Measurements from ENCODE around the gene AEBP1. TPM values are rescaled to one million over a fixed set of nuclear protein-coding genes. Genes with fewer than 3 reads are reported as not detected.

AEBP1 gene
- total RNA-seq, 1 donor from 2014 or later = 21.7 TPM

- H3K4me3 Mint-ChIP-seq = no peak overlapping the region
- DNase-seq = no peak
- no peaks in the 10 kb centered on the region for H3K4me1 Mint-ChIP-seq
- ChIA-PET CTCF (no interaction called here), POLR2A (no interaction called here)
- H3K9me3 Mint-ChIP-seq = peaks cover 8% of the 10 kb centered on the region
- H3K27me3 Mint-ChIP-seq = no peaks in the 10 kb centered on the region
- intact Hi-C loops (cut with micrococcal nuclease) = no loop called here
- ATAC-seq (ENCODE audit: low read depth) = no peak
- H3K36me3 Mint-ChIP-seq (ENCODE audit: low read depth) = no peaks in the 10 kb centered on the region
- TF ChIP-seq CTCF (IDR thresholded peaks at IDR 0.05) = no peak
- no peak overlapping the region for H3K27ac Mint-ChIP-seq
Measured at GRCh38 chr7:44131173-44132029, 27.3 kb downstream of the AEBP1 start.

GRCh38 chr7:44132039-44132438 lies 27.9 kb downstream of the AEBP1 start:
- Mint-ChIP-seq H3K27ac (no peak overlapping the region), H3K4me3 (no peak overlapping the region), H3K4me1 (no peaks in the 10 kb centered on the region), H3K27me3 (no peaks in the 10 kb centered on the region), H3K9me3 (peaks cover 8% of the 10 kb centered on the region), H3K36me3 (ENCODE audit: low read depth) (no peaks in the 10 kb centered on the region)
- DNase-seq (no peak), ATAC-seq (ENCODE audit: low read depth) (no peak)
- TF ChIP-seq CTCF (IDR thresholded peaks at IDR 0.05) = no peak
- intact Hi-C loops (cut with micrococcal nuclease) = no loop called here
- CTCF ChIA-PET = no interaction called here
- POLR2A ChIA-PET = interaction anchor here (0.5 kb wide), 1 partner anchor 336 kb away, joined by 6 read pairs; no protein-coding TSS in a partner anchor

GRCh38 chr7:44133295-44133694 lies 29.1 kb downstream of the AEBP1 start:
- no peak for TF ChIP-seq CTCF (IDR thresholded peaks at IDR 0.05)

GRCh38 chr7:44134943-44135628 lies 30.9 kb downstream of the AEBP1 start:
- POLR2A ChIA-PET = interaction anchor here (0.6 kb wide), 1 partner anchor 560 kb away, joined by 3 read pairs; no protein-coding TSS in a partner anchor
- CTCF ChIA-PET = no interaction called here
- DNase-seq (no peak), ATAC-seq (ENCODE audit: low read depth) (no peak)
- Mint-ChIP-seq H3K27me3 (no peaks in the 10 kb centered on the region), H3K36me3 (ENCODE audit: low read depth) (no peaks in the 10 kb centered on the region), H3K9me3 (no peaks in the 10 kb centered on the region), H3K4me1 (no peaks in the 10 kb centered on the region), H3K27ac (no peak overlapping the region), H3K4me3 (no peak overlapping the region)
- intact Hi-C loops (cut with micrococcal nuclease) = no loop called here
- TF ChIP-seq CTCF (IDR thresholded peaks at IDR 0.05) = no peak

More at GRCh38 chr7:44133295-44133694, 29.1 kb downstream of the AEBP1 start:
- intact Hi-C loops (cut with micrococcal nuclease) = no loop called here
- Mint-ChIP-seq H3K4me1 (no peaks in the 10 kb centered on the region), H3K36me3 (ENCODE audit: low read depth) (no peaks in the 10 kb centered on the region), H3K9me3 (no peaks in the 10 kb centered on the region), H3K4me3 (no peak overlapping the region), H3K27ac (no peak overlapping the region), H3K27me3 (no peaks in the 10 kb centered on the region)
- ATAC-seq (ENCODE audit: low read depth) (no peak), DNase-seq (no peak)
- ChIA-PET CTCF (no interaction called here), POLR2A (no interaction called here)

- H3K4me3 Mint-ChIP-seq = no peak overlapping the region
- H3K9me3 Mint-ChIP-seq = no peaks in the 10 kb centered on the region
- no peaks in the 10 kb centered on the region for H3K4me1 Mint-ChIP-seq
- H3K36me3 Mint-ChIP-seq (ENCODE audit: low read depth) = no peaks in the 10 kb centered on the region
- intact Hi-C loops (cut with micrococcal nuclease) = no loop called here
- no peak for TF ChIP-seq CTCF (IDR thresholded peaks at IDR 0.05)
- DNase-seq (no peak), ATAC-seq (ENCODE audit: low read depth) (no peak)
- POLR2A ChIA-PET = no interaction called here
- no peak overlapping the region for H3K27ac Mint-ChIP-seq
- CTCF ChIA-PET = no interaction called here
- no peaks in the 10 kb centered on the region for H3K27me3 Mint-ChIP-seq
Measured at GRCh38 chr7:44136731-44137130, 32.6 kb downstream of the AEBP1 start.

Measured in activated B cell treated with CpG ODN at 0.5 μM for 24 hours (primary cell).